ENCODE measurements around the gene DKK2. TPM values are rescaled to one million over a fixed set of nuclear protein-coding genes. Genes with fewer than 3 reads are reported as not detected.
A peak's percentile ranks its signal among the peaks of the same experiment; 100 is the strongest.

DKK2 gene
- total RNA-seq, 1 experiment from 2014 or later = 0.55 TPM

DNA sequence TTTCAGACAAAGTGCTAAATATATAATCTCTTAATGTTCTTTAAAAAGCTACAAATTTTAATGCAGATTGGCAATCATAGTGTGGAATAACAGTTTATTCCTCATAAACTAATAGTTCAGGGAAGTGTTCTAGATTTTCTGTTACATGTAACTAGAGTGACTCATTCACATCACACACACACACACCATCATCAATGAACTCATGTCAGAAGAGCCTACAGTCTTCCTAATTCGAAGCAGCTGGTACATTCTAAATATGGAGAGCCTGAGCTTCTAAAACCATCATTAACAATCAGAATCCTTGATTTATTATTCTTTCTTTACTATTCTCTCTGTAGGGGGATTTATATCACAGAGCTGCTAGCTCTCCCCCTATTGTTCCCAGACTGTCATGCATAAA, 49.6 kb downstream of the DKK2 start:
- no peak for DNase-seq
- Histone ChIP-seq H3K4me1 (no peaks in the 10 kb centered on the region), H3K27ac (no peak overlapping the region)

DNA sequence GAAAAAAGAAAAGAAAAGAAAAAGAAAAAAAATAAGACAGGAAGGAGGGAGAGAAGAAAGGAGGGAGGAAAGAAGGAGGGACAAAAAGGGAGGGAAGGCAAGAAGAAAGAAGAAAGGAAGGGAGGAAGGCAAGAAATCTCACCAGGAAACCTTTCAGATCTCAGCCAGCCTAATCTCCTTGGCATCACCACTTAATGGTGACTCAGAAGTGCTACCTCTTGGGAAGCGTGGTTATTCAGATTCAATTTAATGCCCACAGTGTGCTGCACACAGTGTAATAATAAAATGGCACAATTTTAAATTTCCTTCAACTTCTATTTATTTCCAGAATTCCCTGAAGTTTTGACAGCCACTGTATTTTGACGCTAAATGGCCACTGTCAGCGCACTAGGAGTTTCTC, 50.3 kb downstream of the DKK2 start:
- no peak for DNase-seq
- H3K9me3 ChIP-seq (replicated peaks) = no peaks in the 10 kb centered on the region
- no peaks in the 10 kb centered on the region for H3K36me3 ChIP-seq
- no peaks in the 10 kb centered on the region for H3K4me1 ChIP-seq
- H3K27ac ChIP-seq = no peak overlapping the region
- H3K27me3 ChIP-seq = no peaks in the 10 kb centered on the region
- H3K4me3 ChIP-seq = no peak overlapping the region

More for the DNA sequence above, 49.6 kb downstream of the DKK2 start:
- Histone ChIP-seq H3K27me3 (no peaks in the 10 kb centered on the region), H3K36me3 (no peaks in the 10 kb centered on the region), H3K9me3 (replicated peaks) (no peaks in the 10 kb centered on the region), H3K4me3 (no peak overlapping the region)

DNA sequence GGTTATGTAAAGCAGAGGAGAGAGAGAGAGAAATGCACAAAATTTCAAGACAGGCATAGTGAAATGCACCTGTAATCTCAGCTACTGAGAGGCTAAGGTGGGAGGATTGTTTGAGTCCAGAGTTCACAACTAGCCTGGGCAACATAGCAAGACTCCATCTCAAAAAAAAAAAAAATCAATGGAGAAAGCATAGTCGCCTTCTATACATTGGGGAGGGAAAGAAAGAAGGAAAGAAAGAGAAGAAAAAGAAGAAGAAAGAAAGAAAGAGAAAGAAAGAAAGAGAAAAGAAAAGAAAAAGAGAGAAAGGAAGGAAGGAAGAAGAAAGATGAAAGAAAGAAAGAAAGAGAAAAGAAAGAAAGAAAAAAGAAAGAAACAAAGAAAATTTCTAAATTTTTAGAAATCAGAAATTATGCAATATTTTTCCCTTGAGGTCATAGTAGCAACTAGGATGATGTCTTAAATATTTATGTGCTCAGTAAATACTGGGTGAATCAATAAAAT, 53.4 kb downstream of the DKK2 start:
- no peak for DNase-seq
- Histone ChIP-seq H3K9me3 (replicated peaks) (no peaks in the 10 kb centered on the region), H3K27ac (no peak overlapping the region), H3K36me3 (no peaks in the 10 kb centered on the region), H3K27me3 (no peaks in the 10 kb centered on the region), H3K4me3 (no peak overlapping the region), H3K4me1 (no peaks in the 10 kb centered on the region)

DNA sequence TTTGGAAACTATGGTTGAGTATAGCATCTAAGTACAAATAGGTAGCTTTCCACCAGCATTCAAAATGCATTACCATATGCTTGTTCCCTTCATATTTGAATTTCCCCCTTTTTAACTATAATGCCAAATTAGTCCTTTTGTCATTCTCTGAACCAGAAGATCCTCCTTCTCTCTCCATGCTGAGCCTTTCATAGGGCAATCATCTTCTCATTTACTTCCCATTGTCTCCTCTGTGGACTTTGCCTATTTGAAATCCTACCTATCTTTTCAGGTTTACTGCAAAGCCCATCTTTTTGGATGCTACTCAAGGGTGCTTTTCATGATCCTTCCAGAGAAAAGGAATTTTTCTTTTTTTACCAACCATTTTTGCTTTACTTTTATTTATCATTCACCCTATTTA, 54.7 kb downstream of the DKK2 start:
- H3K36me3 ChIP-seq = no peaks in the 10 kb centered on the region
- no peak for DNase-seq
- H3K27me3 ChIP-seq = no peaks in the 10 kb centered on the region
- no peak overlapping the region for H3K27ac ChIP-seq
- no peak overlapping the region for H3K4me3 ChIP-seq
- H3K4me1 ChIP-seq = no peaks in the 10 kb centered on the region
- no peaks in the 10 kb centered on the region for H3K9me3 ChIP-seq (replicated peaks)

DNA sequence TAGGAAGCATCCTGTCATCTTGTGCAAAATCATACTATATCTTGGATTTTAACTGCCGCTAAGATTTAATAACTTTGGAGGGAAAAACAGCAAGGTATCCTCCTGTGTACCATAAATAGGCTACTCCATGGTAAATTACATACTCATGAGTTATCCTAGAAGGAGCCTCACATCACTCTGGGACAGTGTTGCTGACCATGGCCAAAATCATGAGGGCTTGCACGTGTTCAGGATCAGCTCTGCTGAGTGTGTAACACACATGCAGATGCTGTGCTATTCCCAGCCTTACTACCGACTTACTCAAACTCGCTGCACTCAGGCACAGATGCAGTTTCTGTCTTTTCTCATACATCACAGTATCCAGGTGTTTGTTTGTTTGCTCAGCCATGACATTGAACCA, 56.6 kb downstream of the DKK2 start:
- Histone ChIP-seq H3K27me3 (no peaks in the 10 kb centered on the region), H3K27ac (no peak overlapping the region), H3K4me1 (no peaks in the 10 kb centered on the region), H3K36me3 (no peaks in the 10 kb centered on the region), H3K4me3 (no peak overlapping the region), H3K9me3 (replicated peaks) (no peaks in the 10 kb centered on the region)
- DNase-seq = no peak

DNA sequence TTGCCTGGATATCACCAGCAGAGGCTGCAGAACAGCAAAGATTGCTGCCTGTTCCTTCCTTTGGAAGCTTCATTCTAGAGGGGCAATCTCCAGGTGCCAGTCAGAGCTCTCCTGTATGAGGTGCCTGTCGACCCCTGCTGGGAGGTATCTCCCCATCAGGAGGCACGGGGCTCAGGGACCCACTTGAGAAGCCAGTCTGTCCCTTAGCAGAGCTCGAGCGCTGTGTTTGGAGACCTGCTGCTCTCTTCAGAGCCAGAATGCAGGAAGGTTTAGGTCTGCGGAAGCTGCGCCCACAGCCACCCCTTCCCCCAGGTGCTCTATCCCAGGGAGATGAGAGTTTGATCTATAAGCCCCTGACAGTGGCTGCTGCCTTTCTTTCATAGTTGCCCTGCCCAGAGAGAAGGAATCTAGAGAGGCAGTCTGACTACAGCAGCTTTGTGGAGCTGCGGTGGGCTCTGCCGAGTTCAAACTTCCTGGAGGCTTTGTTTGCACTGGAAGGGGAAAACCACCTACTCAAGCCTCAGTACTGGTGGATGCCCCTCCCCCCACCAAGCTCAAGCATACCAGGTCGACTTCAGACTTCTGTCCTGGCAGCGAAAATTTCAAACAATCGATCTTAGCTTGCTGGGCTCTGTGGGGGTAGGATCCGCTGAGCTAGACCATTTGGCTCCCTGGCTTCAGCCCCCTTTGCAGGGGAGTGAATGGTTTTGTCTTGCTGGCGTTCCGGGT, 57.9 kb downstream of the DKK2 start:
- Histone ChIP-seq H3K36me3 (no peaks in the 10 kb centered on the region), H3K27me3 (no peaks in the 10 kb centered on the region), H3K4me1 (no peaks in the 10 kb centered on the region), H3K4me3 (no peak overlapping the region), H3K9me3 (replicated peaks) (no peaks in the 10 kb centered on the region), H3K27ac (no peak overlapping the region)
- no peak for DNase-seq

DNA sequence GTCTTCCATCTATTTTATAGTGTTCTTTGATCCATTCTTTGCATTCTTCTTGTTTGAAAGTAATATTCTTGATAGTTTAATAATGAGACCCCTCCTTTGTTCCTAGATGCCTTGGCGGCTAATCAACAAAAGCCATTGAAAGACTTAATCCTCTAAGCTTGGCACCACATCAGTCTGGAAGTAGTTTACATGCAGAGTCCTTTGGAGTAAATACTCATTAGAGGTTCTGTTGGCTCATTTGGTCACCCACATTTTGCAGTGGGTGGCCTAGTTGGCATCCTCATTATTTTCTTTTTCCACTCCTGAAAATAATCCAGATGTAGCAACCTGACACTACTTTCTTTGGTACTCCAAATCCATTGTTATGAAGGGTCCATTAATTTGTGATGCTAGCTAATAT, 64.5 kb downstream of the DKK2 start:
- DNase-seq = no peak
- H3K4me3 ChIP-seq = no peak overlapping the region
- no peaks in the 10 kb centered on the region for H3K4me1 ChIP-seq
- no peaks in the 10 kb centered on the region for H3K9me3 ChIP-seq (replicated peaks)
- H3K27me3 ChIP-seq = no peaks in the 10 kb centered on the region
- H3K36me3 ChIP-seq = no peaks in the 10 kb centered on the region
- no peak overlapping the region for H3K27ac ChIP-seq

DNA sequence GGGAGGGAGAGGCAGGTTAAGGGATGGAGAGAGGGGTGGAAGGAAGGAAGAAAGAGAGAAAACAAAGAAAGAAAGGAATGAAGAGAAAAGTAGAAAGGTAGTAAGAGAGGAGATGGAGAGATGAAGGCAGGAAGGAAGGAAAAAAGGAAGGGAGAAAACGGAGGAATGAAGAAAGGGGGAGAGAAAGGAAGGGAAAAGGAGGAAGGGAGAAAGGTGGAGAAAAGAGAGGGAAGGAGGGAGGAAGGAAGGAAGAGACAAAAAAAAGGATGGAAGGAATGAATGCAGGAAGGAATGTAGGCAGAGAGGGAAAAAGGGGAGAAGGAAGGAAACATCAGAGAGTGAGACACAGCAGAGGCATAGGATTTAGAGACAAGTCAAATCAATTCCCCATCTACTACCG, 68.2 kb downstream of the DKK2 start:
- Histone ChIP-seq H3K36me3 (no peaks in the 10 kb centered on the region), H3K27ac (no peak overlapping the region), H3K4me1 (no peaks in the 10 kb centered on the region), H3K4me3 (no peak overlapping the region), H3K9me3 (replicated peaks) (no peaks in the 10 kb centered on the region), H3K27me3 (no peaks in the 10 kb centered on the region)
- DNase-seq = no peak

DNA sequence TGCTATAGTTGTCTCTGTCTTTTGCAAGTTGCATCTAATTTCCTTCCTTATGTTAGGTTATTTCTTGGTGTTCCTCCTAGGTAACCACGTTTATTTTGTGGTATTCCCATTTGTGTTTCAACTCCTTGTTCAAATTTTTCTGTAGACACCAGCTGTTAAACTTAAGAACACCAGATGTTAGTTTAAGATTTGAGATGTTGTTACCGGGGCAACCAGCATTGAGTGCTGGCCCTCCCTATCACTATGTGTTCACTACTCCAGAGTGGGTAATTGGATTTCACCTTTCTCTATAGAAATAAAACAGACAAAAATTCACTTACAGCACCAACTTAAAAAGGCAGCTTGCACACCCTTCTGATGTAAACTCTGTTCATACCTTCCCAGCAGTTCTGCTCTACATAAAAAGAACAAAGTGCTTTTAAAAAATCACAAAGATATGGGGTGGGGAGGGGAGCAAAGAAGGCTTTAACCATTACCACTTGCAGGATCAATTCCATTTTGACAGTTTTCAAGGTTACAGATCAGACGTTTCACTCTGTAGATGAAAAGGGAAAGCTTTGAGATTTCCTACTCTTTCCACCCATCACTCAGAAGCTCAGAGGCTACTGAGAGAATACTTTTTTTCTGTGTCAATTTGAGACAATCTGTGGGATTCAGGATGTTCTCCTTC, 82.9 kb downstream of the DKK2 start:
- no peaks in the 10 kb centered on the region for H3K36me3 ChIP-seq

DNA sequence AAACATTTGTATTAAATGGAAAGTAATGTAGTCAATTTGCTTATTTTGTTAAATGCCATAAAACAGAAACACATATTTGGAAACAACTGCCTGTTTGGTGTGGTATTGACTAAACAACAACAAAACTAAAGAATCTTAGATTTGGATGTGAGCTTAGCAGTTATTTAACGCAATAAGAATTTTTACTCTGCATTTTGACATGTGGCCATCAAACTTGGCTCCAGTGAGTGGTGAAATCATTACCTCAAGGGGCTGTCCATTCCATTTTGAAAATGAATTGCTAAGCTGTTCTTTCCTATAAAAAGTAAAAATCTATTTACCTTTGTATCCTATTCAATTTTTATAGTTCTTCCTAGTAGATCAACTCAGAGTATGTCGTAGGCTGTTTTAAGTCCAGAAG, 84.2 kb downstream of the DKK2 start:
- Histone ChIP-seq H3K27me3 (no peaks in the 10 kb centered on the region), H3K4me3 (no peak overlapping the region), H3K9me3 (replicated peaks) (no peaks in the 10 kb centered on the region), H3K4me1 (no peaks in the 10 kb centered on the region), H3K27ac (no peak overlapping the region), H3K36me3 (no peaks in the 10 kb centered on the region)
- DNase-seq = no peak

More for the DNA sequence above, 82.9 kb downstream of the DKK2 start:
- Histone ChIP-seq H3K9me3 (replicated peaks) (no peaks in the 10 kb centered on the region), H3K27me3 (no peaks in the 10 kb centered on the region), H3K4me3 (no peak overlapping the region), H3K27ac (no peak overlapping the region), H3K4me1 (no peaks in the 10 kb centered on the region)
- DNase-seq = no peak

DNA sequence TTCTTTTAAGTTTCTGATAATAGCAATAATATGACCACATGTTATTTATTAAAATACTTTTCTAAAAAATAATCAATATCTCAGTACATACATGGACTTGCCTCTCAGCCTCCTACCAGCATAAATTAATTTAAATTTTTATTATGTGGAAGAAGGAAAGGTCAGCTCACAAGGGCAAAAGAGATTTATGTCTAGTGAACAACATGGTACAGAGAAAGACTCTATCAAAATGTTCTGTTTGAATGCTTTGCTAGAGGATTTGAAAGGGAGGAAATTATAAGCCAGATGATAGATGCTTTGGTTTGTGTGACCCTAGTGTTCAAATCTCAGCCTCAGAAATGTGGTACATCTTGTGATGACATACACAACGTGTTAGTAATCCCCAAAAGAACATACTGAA, 94.3 kb downstream of the DKK2 start:
- Histone ChIP-seq H3K4me1 (no peaks in the 10 kb centered on the region), H3K27me3 (no peaks in the 10 kb centered on the region), H3K36me3 (no peaks in the 10 kb centered on the region), H3K4me3 (no peak overlapping the region), H3K27ac (no peak overlapping the region), H3K9me3 (replicated peaks) (no peaks in the 10 kb centered on the region)
- no peak for DNase-seq

DNA sequence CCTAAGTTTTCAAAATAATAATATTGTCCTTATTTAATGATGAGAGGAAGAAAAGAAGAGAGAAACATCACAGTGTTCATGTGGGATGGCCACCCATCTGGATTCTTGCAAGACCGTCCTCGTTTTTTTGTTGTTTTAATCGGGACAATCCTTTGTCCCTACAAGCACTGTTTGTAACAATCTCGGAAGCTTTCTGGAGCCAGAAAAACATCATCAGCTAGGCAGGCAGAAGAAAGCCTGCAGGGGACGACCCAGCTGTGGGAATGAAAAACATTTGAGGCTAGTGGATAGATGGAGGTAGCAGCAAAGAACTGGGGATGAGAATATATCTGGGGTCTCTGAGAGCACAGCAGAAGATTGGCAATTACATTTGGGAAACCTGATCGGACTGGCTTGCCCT, 105.6 kb downstream of the DKK2 start:
- Histone ChIP-seq H3K27me3 (no peaks in the 10 kb centered on the region), H3K9me3 (replicated peaks) (no peaks in the 10 kb centered on the region), H3K4me1 (no peaks in the 10 kb centered on the region), H3K36me3 (no peaks in the 10 kb centered on the region), H3K4me3 (no peak overlapping the region), H3K27ac (no peak overlapping the region)
- no peak for DNase-seq

DNA sequence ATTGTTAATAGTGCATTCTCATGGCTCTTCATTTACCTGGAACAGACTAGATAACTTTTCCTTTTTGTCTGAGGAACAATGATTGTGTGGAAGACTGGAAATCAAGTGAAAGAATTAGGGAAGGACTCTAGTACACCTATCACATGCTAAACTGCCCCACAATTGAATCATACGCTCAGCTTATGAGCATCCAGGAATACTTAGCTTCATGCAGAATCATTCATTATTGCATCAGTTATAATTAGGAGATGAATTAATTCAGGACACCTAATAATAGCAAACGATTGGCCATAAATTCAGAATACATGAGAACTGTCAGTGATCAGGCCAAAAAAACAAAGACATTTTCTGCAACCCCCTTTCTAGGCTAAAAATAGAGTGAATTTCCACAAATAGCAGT, 106.9 kb downstream of the DKK2 start:
- Histone ChIP-seq H3K4me3 (no peak overlapping the region), H3K36me3 (no peaks in the 10 kb centered on the region), H3K9me3 (replicated peaks) (no peaks in the 10 kb centered on the region), H3K27me3 (no peaks in the 10 kb centered on the region), H3K27ac (no peak overlapping the region), H3K4me1 (no peaks in the 10 kb centered on the region)
- no peak for DNase-seq

DNA sequence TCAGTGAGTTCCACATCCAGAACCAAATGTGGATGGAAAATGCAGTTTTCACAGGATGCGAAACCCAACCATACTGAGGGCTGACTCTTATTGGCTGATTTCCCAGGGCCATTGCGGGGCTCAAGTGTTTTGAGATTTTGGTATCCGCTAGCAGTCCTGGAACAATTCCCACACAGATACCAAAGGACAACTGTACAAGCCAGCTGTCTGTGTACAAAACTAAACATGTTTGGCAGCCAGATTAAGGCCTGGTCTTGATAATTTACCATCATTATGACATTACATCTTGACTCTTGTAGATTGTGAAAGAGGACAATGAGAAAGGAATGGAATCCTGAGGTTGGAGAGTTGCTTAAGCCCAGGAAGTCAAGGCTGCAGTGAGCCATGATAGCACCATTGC, 121.9 kb downstream of the DKK2 start:
- Histone ChIP-seq H3K4me3 (no peak overlapping the region), H3K9me3 (replicated peaks) (no peaks in the 10 kb centered on the region), H3K4me1 (peaks cover 8% of the 10 kb centered on the region), H3K27ac (no peak overlapping the region), H3K36me3 (no peaks in the 10 kb centered on the region), H3K27me3 (no peaks in the 10 kb centered on the region)
- DNase-seq = peak in 1 of 2 experiments; percentile 41

DNA sequence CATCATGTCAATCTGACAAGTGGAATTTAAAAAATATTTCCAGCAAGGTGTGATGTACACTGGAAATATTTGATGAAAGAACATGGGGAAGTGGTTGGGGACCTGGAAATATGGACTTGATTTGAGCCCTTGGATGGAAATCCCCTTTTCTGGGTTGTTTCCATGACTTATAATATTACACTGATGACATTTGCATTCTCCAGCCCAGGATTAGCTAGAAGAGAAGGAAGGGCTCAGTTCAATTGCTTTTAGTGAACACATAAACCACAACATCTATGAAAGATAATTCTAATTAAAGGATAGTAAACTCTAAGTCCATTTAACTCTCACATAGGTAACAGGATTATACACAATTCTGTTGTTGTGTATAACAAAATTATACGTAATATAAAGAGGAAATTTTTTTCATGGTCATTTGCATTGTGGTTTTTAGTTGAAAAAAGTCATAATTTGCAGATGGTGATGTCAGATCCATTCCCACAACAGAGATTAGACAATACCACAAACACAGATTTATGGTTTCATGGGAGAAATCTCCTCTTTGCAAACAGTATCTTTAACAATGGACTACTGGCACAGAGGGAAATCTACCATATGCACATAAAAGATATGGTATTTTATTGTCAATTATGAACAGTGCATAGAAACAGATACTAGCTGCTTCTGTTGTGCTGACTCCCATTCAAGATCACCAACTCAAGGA, 126.5 kb downstream of the DKK2 start:
- no peaks in the 10 kb centered on the region for H3K9me3 ChIP-seq (replicated peaks)
- no peaks in the 10 kb centered on the region for H3K36me3 ChIP-seq
- peak in 1 of 2 experiments; percentile 55 for DNase-seq
- H3K27ac ChIP-seq = peak overlapping the region; percentile 48
- peaks cover 20% of the 10 kb centered on the region for H3K4me1 ChIP-seq
- no peak overlapping the region for H3K4me3 ChIP-seq
- H3K27me3 ChIP-seq = no peaks in the 10 kb centered on the region

Data from SJCRH30 (cell line).